ENCODE data around the gene EVC. TPM values are rescaled to one million over a fixed set of nuclear protein-coding genes. Genes with fewer than 3 reads are reported as not detected.

EVC gene
- total and polyA plus RNA-seq, 2 of the 4 experiments (the other 2 are of a cell fraction), result 16.8 to 18.9 TPM

DNA sequence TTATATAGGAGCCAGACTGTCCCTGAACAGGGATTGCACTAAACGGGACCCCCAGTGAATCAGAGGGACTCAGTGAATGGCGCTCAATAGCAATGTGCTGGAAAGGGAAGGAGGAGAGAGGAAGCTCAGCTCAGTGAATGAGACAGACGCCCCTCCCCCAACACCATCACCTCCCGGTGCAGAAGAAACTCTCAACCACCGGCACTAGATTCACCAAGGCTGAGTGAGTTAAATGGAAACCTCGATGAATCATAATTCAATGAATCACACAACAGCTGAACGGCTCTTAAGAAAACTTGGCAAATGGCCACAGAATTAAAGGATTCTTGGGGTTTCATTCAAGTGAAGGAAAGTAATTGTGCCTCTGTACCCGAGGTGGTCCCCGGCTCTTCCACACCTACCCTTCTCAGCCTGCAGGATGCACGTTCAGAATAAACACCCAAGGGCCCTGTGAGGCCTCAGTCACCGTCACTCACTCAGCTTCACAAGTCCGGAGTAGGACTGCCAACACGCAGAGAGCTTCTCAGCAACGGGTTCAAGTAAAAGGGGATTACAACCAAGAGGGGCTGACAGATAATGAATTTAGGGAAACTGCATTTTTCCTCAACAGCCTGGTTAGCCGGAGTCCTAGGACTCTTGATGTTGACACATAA, 152.6 kb downstream of the EVC start:
- intact Hi-C loops (cut with micrococcal nuclease), result no loop called here
- Histone ChIP-seq H3K9me1 (ENCODE audit: insufficient read depth, low read length) (no peaks in the 10 kb centered on the region), H4K20me1 (ENCODE audit: insufficient read depth, low read length) (no peaks in the 10 kb centered on the region), H4K8ac (ENCODE audit: low read depth in 2 of 2, low read length in 2 of 2) (no peak overlapping the region), H3K9me3 (ENCODE audit: control insufficient read depth, insufficient read depth, low read length) (no peaks in the 10 kb centered on the region), H3K18ac (ENCODE audit: low read depth, low read length) (no peak overlapping the region), H3K79me1 (ENCODE audit: low read depth in 1 of 2, low read length in 2 of 2) (no peaks in the 10 kb centered on the region), H3K4me2 (ENCODE audit: low read depth, low read length) (no peak overlapping the region), H3K4me1 (ENCODE audit: control insufficient read depth, insufficient read depth, low read length) (peaks cover 6% of the 10 kb centered on the region; the same call in 1 of the 2 replicates), H3K27me3 (ENCODE audit: control insufficient read depth, insufficient read depth, low read length) (no peaks in the 10 kb centered on the region), H3K4ac (ENCODE audit: low read depth, low read length) (no peak overlapping the region), H3K56ac (ENCODE audit: extremely low read depth, insufficient read depth, low read length) (no peak overlapping the region), H2BK5ac (ENCODE audit: low read depth, low read length, poor library complexity, severe bottlenecking) (no peak overlapping the region), H3K9ac (ENCODE audit: low read depth, low read length) (no peak overlapping the region), H2AK9ac (replicated peaks; ENCODE audit: low read depth, low read length, poor library complexity) (no peak overlapping the region), H4K91ac (ENCODE audit: insufficient read depth, low read depth, low read length) (no peak overlapping the region), H3K4me3 (ENCODE audit: insufficient read depth, low read depth, low read length) (no peak overlapping the region), H3K36me3 (ENCODE audit: control insufficient read depth, insufficient read depth, low read length) (peaks cover 1% of the 10 kb centered on the region; the same call in 1 of the 2 replicates), H2BK120ac (ENCODE audit: low read depth, low read length) (no peak overlapping the region), H2AK5ac (ENCODE audit: low read depth, low read length) (no peak overlapping the region), H2AFZ (replicated peaks; ENCODE audit: low read length, poor library complexity) (no peak overlapping the region), H4K5ac (ENCODE audit: low read depth, low read length) (no peak overlapping the region), H2BK15ac (ENCODE audit: low read depth, low read length) (no peak overlapping the region), H2BK20ac (ENCODE audit: low read depth, low read length) (no peak overlapping the region), H3K14ac (replicated peaks; ENCODE audit: low read depth, low read length) (no peak overlapping the region), H3K27ac (ENCODE audit: insufficient read depth, low read length) (no peak overlapping the region), H3K23ac (ENCODE audit: low read depth, low read length) (no peak overlapping the region)
- peak; percentile 67; the same call in 1 of the 2 replicates for TF ChIP-seq FOS (IDR thresholded peaks at IDR 0.05; ENCODE audit: low read depth, low read length)
- TF ChIP-seq RAD21 (IDR thresholded peaks at IDR 0.05; ENCODE audit: low read length), result no peak
- no peak for TF ChIP-seq SMC3 (IDR thresholded peaks at IDR 0.05; ENCODE audit: low read depth, low read length)
- TF ChIP-seq MAZ (IDR thresholded peaks at IDR 0.05; ENCODE audit: borderline replicate concordance, low read depth, low read length), result no peak
- no peak for TF ChIP-seq ELK1 (IDR thresholded peaks at IDR 0.05; ENCODE audit: borderline replicate concordance, low read depth, low read length)
- ChIA-PET POLR2A (ENCODE audit: unreplicated experiment) (no interaction called here), CTCF (no interaction called here)
- ATAC-seq (ENCODE audit: low read depth) (peak; percentile 93), DNase-seq (peak; percentile 96)
- WGBS, 2 experiments (ENCODE audit: extremely low coverage in 2 of 2, insufficient read length in 1 of 2), result 80% methylated on average over 2 of the region's 15 CpGs; no CpG with 5 or more reads in 1 of the 2 experiments
- in situ Hi-C loops (cut with MboI; ENCODE audit: low sequenced_read_pairs), result no loop called here
- no TSS peak for BruUV-seq (replicated peaks)
- dilution Hi-C loops (cut with HindIII; ENCODE audit: low sequenced_read_pairs, unreplicated experiment), result no loop called here

Other genes starting within 250 kb of the EVC start
- 5.8 and 5.9 TPM in 2 replicates for gene EVC2, start 2.6 kb upstream of the EVC start, total RNA-seq (2012; rRNA removed)
- gene EVC2, start 2.6 kb upstream of the EVC start, polyA plus RNA-seq (2012; rRNA removed), result 2.4 and 2.7 TPM in 2 replicates
- gene CRMP1, start 181.9 kb downstream of the EVC start, total RNA-seq (2012; rRNA removed), result 4.1 and 4.4 TPM in 2 replicates
- 6.8 and 7.4 TPM in 2 replicates for gene CRMP1, start 181.9 kb downstream of the EVC start, polyA plus RNA-seq (2012; rRNA removed)

Measured in IMR-90 (cell line).